GM12878 (cell line): ENCODE data around the gene GABARAPL2.

Source experiments
- FOXM1 ChIP-seq: IDR thresholded peaks from 2 replicates; pipeline ENCODE4 v1.6.1; 2012; ENCODE audit warnings: low read depth, mild to moderate bottlenecking, inconsistent platforms, low read length, moderate library complexity
- MTA2 ChIP-seq: fragments of 450-650 bp; IDR thresholded peaks from 2 replicates; pipeline ENCODE4 v1.6.1; 2016; ENCODE audit warnings: low read depth, mild to moderate bottlenecking, moderate library complexity
- NBN ChIP-seq: fragments of 450-650 bp; IDR thresholded peaks from 2 replicates; pipeline ENCODE4 v1.6.1; 2016
- TAF1 ChIP-seq: IDR thresholded peaks from 2 replicates; pipeline ENCODE4 v1.6.1; 2011; ENCODE audit warnings: mild to moderate bottlenecking, low read depth, low read length, borderline replicate concordance
- TBL1XR1 ChIP-seq: IDR thresholded peaks from 2 replicates; pipeline ENCODE4 v1.6.1; 2012; ENCODE audit warnings: low read depth, low read length, improper control_type of control experiment
- TF ChIP-seq, protein P1 (sequence below): fragments of 150-350 bp; IDR thresholded peaks from 2 replicates; pipeline ENCODE4 v1.6.1; 2016; ENCODE audit warnings: low read depth, low read length
- TF ChIP-seq, protein P2 (sequence below): IDR thresholded peaks from 2 replicates; pipeline ENCODE4 v1.6.1; 2012; ENCODE audit warnings: mild to moderate bottlenecking, low read depth, low read length
- TF ChIP-seq, protein P3 (sequence below), 3 experiments: IDR thresholded peaks in 2 of 3; conservative IDR thresholded peaks in 1 of 3; 2 replicates each; pipeline ENCODE4 v1.5.1; 2011; ENCODE audit warnings: low read depth in 3 of 3, low read length in 3 of 3, mild to moderate bottlenecking in 3 of 3, control low read depth in 2 of 3, moderate library complexity in 2 of 3, inconsistent platforms in 1 of 3, mixed read lengths in 1 of 3; ENCODE audit not compliant: control insufficient read depth in 2 of 3, insufficient read depth in 1 of 3; ENCODE audit errors: extremely low read depth in 1 of 3
- TF ChIP-seq, protein P4 (sequence below): IDR thresholded peaks from 2 replicates; pipeline ENCODE4 v1.6.1; 2011; ENCODE audit warnings: low read depth, low read length, improper control_type of control experiment, borderline replicate concordance
- TF ChIP-seq, protein P5 (sequence below): IDR thresholded peaks from 2 replicates; pipeline ENCODE4 v1.6.1; 2011; ENCODE audit warnings: borderline replicate concordance, low read depth, mild to moderate bottlenecking, moderate library complexity, low read length; ENCODE audit not compliant: insufficient read depth, poor library complexity, severe bottlenecking

DNA sequence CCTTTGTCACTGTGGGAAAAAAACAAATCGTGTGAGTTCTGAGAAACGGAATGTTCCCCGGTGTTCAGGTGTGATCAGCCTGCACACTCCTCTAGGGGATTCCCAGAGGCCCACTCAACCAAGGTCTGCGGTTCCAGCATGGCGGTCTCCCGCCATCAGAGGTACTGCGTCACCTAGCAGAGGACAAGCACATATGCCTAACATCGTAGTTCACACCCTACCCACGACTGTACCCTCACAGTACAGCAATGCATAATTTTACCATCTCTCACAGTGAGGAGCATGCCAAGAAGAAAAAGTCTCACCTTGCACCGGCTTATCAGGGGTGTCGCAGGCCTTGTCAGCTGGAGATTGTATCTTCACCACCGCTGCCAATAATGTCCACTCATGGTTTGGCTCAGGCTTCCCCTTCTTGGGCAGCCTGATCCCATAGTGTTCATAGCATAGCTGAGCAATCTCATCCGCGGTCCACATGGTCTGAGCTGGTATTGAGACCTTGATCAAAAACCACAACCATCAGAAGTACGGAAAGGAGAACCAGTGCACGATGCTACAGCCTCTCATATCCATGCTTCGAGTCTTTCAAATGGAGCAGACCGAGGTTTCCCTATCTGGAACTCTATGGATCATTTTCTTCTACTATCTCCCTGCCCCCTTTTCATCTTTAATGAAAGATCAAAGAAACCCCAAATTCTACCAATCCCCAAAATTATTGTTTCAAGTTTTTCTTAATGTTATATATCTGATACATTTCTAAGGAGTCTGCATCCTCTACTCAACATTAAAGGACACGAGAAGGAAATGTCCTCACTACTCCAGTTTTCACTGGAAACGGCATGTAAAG, 54.4 kb downstream of the GABARAPL2 start:
- TF ChIP-seq, protein P1, sequence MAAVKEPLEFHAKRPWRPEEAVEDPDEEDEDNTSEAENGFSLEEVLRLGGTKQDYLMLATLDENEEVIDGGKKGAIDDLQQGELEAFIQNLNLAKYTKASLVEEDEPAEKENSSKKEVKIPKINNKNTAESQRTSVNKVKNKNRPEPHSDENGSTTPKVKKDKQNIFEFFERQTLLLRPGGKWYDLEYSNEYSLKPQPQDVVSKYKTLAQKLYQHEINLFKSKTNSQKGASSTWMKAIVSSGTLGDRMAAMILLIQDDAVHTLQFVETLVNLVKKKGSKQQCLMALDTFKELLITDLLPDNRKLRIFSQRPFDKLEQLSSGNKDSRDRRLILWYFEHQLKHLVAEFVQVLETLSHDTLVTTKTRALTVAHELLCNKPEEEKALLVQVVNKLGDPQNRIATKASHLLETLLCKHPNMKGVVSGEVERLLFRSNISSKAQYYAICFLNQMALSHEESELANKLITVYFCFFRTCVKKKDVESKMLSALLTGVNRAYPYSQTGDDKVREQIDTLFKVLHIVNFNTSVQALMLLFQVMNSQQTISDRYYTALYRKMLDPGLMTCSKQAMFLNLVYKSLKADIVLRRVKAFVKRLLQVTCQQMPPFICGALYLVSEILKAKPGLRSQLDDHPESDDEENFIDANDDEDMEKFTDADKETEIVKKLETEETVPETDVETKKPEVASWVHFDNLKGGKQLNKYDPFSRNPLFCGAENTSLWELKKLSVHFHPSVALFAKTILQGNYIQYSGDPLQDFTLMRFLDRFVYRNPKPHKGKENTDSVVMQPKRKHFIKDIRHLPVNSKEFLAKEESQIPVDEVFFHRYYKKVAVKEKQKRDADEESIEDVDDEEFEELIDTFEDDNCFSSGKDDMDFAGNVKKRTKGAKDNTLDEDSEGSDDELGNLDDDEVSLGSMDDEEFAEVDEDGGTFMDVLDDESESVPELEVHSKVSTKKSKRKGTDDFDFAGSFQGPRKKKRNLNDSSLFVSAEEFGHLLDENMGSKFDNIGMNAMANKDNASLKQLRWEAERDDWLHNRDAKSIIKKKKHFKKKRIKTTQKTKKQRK: no peak
- TF ChIP-seq, protein P2, sequence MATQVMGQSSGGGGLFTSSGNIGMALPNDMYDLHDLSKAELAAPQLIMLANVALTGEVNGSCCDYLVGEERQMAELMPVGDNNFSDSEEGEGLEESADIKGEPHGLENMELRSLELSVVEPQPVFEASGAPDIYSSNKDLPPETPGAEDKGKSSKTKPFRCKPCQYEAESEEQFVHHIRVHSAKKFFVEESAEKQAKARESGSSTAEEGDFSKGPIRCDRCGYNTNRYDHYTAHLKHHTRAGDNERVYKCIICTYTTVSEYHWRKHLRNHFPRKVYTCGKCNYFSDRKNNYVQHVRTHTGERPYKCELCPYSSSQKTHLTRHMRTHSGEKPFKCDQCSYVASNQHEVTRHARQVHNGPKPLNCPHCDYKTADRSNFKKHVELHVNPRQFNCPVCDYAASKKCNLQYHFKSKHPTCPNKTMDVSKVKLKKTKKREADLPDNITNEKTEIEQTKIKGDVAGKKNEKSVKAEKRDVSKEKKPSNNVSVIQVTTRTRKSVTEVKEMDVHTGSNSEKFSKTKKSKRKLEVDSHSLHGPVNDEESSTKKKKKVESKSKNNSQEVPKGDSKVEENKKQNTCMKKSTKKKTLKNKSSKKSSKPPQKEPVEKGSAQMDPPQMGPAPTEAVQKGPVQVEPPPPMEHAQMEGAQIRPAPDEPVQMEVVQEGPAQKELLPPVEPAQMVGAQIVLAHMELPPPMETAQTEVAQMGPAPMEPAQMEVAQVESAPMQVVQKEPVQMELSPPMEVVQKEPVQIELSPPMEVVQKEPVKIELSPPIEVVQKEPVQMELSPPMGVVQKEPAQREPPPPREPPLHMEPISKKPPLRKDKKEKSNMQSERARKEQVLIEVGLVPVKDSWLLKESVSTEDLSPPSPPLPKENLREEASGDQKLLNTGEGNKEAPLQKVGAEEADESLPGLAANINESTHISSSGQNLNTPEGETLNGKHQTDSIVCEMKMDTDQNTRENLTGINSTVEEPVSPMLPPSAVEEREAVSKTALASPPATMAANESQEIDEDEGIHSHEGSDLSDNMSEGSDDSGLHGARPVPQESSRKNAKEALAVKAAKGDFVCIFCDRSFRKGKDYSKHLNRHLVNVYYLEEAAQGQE: no peak
- TF ChIP-seq, protein P3, sequence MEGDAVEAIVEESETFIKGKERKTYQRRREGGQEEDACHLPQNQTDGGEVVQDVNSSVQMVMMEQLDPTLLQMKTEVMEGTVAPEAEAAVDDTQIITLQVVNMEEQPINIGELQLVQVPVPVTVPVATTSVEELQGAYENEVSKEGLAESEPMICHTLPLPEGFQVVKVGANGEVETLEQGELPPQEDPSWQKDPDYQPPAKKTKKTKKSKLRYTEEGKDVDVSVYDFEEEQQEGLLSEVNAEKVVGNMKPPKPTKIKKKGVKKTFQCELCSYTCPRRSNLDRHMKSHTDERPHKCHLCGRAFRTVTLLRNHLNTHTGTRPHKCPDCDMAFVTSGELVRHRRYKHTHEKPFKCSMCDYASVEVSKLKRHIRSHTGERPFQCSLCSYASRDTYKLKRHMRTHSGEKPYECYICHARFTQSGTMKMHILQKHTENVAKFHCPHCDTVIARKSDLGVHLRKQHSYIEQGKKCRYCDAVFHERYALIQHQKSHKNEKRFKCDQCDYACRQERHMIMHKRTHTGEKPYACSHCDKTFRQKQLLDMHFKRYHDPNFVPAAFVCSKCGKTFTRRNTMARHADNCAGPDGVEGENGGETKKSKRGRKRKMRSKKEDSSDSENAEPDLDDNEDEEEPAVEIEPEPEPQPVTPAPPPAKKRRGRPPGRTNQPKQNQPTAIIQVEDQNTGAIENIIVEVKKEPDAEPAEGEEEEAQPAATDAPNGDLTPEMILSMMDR (IDR thresholded peaks at IDR 0.05 in 2 of 3, conservative IDR thresholded peaks at IDR 0.05 in 1 of 3; ENCODE audit: control insufficient read depth in 2 of 3, extremely low read depth in 1 of 3, insufficient read depth in 1 of 3, low read depth in 3 of 3, low read length in 3 of 3): no peak
- TF ChIP-seq FOXM1: peak; percentile 19; the same call in 1 of the 2 replicates
- TF ChIP-seq MTA2: no peak
- TF ChIP-seq TAF1: peak; percentile 21; the same call in 1 of the 2 replicates
- no peak for TF ChIP-seq NBN
- TF ChIP-seq, protein P4, sequence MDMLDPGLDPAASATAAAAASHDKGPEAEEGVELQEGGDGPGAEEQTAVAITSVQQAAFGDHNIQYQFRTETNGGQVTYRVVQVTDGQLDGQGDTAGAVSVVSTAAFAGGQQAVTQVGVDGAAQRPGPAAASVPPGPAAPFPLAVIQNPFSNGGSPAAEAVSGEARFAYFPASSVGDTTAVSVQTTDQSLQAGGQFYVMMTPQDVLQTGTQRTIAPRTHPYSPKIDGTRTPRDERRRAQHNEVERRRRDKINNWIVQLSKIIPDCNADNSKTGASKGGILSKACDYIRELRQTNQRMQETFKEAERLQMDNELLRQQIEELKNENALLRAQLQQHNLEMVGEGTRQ: no peak
- TF ChIP-seq TBL1XR1: no peak
- TF ChIP-seq, protein P5, sequence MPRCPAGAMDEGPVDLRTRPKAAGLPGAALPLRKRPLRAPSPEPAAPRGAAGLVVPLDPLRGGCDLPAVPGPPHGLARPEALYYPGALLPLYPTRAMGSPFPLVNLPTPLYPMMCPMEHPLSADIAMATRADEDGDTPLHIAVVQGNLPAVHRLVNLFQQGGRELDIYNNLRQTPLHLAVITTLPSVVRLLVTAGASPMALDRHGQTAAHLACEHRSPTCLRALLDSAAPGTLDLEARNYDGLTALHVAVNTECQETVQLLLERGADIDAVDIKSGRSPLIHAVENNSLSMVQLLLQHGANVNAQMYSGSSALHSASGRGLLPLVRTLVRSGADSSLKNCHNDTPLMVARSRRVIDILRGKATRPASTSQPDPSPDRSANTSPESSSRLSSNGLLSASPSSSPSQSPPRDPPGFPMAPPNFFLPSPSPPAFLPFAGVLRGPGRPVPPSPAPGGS: peak; percentile 85
